Stimulated activated CD4-positive, alpha-beta T cell treated with anti-CD3 and anti-CD28 coated beads, Interleukin-1b, Interleukin-23, amount 100 ng/mL, for 4 hours (primary cell): ENCODE results near the gene SELENOF.
"Not testable (repeated sequence)": the region's sequence is repeated elsewhere in the genome, so short reads cannot be mapped to it uniquely, and the experiment has no call there.

Source experiments
- DNase-seq, 2 donors: peaks; one replicate each; pipeline ENCODE4 v3.0.0-alpha.2; 2020; ENCODE audit warnings: low read depth in 2 of 2

The SELENOF gene

GRCh38 chr1:86858524-86859261 is 55.2 kb downstream of the SELENOF start:
- no peak for DNase-seq

GRCh38 chr1:86856196-86856595 is 57.7 kb downstream of the SELENOF start:
- DNase-seq, result no peak

- no peak for DNase-seq
Measured at GRCh38 chr1:86854352-86854751, 59.6 kb downstream of the SELENOF start.

- no peak for DNase-seq
Measured at GRCh38 chr1:86852782-86853408, 61.0 kb downstream of the SELENOF start.

- no peak for DNase-seq
Measured at GRCh38 chr1:86852289-86852688, 61.6 kb downstream of the SELENOF start.

- DNase-seq, result no peak
Measured at GRCh38 chr1:86849756-86850155, 64.2 kb downstream of the SELENOF start.

GRCh38 chr1:86848654-86849053 is 65.3 kb downstream of the SELENOF start:
- DNase-seq, result no peak

- DNase-seq, result no peak
Measured at GRCh38 chr1:86846164-86846647, 67.7 kb downstream of the SELENOF start.

- no peak for DNase-seq
Measured at GRCh38 chr1:86845514-86845913, 68.4 kb downstream of the SELENOF start.

GRCh38 chr1:86841116-86841515 is 72.8 kb downstream of the SELENOF start:
- DNase-seq, result no peak

- peak; percentile 31 to 46 for DNase-seq
Measured at GRCh38 chr1:86833461-86834215, 80.3 kb downstream of the SELENOF start.

GRCh38 chr1:86832433-86832832 is 81.5 kb downstream of the SELENOF start:
- DNase-seq, result no peak

- DNase-seq, result no peak
Measured at GRCh38 chr1:86829321-86829720, 84.6 kb downstream of the SELENOF start.

- no peak for DNase-seq
Measured at GRCh38 chr1:86828024-86828423, 85.9 kb downstream of the SELENOF start.

- DNase-seq, result no peak
Measured at GRCh38 chr1:86826856-86827255, 87.1 kb downstream of the SELENOF start.

GRCh38 chr1:86825319-86825718 is 88.6 kb downstream of the SELENOF start:
- DNase-seq, result no peak

GRCh38 chr1:86823821-86824500 is 90.0 kb downstream of the SELENOF start:
- no peak for DNase-seq

- DNase-seq, result no peak
Measured at GRCh38 chr1:86823386-86823785, 90.5 kb downstream of the SELENOF start.

- no peak for DNase-seq
Measured at GRCh38 chr1:86822459-86822858, 91.5 kb downstream of the SELENOF start.

- DNase-seq, result no peak
Measured at GRCh38 chr1:86821956-86822355, 92.0 kb downstream of the SELENOF start.

GRCh38 chr1:86819970-86820369 is 94.0 kb downstream of the SELENOF start:
- not testable (repeated sequence) for DNase-seq

GRCh38 chr1:86817246-86817826 is 96.6 kb downstream of the SELENOF start:
- DNase-seq, result not testable (repeated sequence)
